Cerebellar cortex (tissue), 1 donor: ENCODE results near the gene ITIH5.

Source experiments
- DNase-seq: peaks from one replicate; pipeline ENCODE4 v3.0.0-alpha.2; 2015; ENCODE audit warnings: low spot score

The ITIH5 gene

GRCh38 chr10:7518693-7519092, 148.1 kb downstream of the ITIH5 start:
- DNase-seq, result no peak

GRCh38 chr10:7515439-7515838, 151.3 kb downstream of the ITIH5 start:
- DNase-seq, result no peak

- no peak for DNase-seq
These were observed 152.8 kb downstream of the ITIH5 start for GRCh38 chr10:7513936-7514335.

GRCh38 chr10:7513455-7513854, 153.3 kb downstream of the ITIH5 start:
- DNase-seq, result no peak

- no peak for DNase-seq
These were observed 154.3 kb downstream of the ITIH5 start for GRCh38 chr10:7512487-7512886.

GRCh38 chr10:7511612-7512011, 155.2 kb downstream of the ITIH5 start:
- DNase-seq, result no peak
